ENCODE results near the gene MAP1LC3B.

DNA sequence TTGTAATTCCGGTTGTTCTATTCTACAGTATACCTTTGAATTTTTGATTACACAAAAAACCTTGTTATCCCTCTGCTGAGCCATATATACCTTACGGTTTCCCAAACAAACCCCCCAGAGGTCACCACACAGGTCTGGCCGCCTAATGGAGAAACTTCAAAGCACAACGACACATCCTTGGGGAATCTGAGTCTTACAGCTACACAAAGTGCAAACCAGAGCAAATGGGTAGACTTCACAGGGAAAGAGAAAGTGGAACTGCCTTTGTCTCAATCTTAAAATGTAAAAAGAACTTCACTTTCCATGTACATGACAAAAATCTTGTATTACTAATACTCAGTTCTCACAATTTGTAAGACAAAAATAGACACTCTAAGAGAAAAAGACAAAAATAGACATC, 11.3 kb upstream of the MAP1LC3B start:
- TF ChIP-seq, protein P1, sequence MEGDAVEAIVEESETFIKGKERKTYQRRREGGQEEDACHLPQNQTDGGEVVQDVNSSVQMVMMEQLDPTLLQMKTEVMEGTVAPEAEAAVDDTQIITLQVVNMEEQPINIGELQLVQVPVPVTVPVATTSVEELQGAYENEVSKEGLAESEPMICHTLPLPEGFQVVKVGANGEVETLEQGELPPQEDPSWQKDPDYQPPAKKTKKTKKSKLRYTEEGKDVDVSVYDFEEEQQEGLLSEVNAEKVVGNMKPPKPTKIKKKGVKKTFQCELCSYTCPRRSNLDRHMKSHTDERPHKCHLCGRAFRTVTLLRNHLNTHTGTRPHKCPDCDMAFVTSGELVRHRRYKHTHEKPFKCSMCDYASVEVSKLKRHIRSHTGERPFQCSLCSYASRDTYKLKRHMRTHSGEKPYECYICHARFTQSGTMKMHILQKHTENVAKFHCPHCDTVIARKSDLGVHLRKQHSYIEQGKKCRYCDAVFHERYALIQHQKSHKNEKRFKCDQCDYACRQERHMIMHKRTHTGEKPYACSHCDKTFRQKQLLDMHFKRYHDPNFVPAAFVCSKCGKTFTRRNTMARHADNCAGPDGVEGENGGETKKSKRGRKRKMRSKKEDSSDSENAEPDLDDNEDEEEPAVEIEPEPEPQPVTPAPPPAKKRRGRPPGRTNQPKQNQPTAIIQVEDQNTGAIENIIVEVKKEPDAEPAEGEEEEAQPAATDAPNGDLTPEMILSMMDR (IDR thresholded peaks at IDR 0.05), result no peak
- TF ChIP-seq POLR2A (IDR thresholded peaks at IDR 0.05), result no peak
- TF ChIP-seq POLR2AphosphoS5 (IDR thresholded peaks at IDR 0.05), result no peak
